ENCODE results near the gene ERICH6B.

The ERICH6B gene

DNA sequence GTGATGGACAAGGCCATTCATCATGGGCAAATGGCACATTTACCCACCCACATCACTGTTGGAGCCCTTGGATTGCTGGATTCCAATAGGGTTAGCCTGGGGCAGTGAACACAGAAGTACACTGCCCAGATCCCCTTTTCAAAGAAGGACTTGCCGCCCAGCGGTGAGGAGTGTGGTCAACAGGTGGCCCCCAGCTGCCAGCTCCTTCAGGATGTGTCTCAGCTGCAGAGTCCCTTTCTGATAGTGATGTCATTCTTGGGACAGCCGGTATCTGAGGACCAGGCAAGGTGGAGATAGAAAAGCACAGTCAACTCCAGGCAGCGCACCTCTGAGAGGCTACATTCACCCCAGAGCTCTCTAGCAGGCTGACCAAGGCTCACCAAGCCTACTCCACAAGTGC, 16.9 kb downstream of the ERICH6B start:
- DNase-seq = no peak

DNA sequence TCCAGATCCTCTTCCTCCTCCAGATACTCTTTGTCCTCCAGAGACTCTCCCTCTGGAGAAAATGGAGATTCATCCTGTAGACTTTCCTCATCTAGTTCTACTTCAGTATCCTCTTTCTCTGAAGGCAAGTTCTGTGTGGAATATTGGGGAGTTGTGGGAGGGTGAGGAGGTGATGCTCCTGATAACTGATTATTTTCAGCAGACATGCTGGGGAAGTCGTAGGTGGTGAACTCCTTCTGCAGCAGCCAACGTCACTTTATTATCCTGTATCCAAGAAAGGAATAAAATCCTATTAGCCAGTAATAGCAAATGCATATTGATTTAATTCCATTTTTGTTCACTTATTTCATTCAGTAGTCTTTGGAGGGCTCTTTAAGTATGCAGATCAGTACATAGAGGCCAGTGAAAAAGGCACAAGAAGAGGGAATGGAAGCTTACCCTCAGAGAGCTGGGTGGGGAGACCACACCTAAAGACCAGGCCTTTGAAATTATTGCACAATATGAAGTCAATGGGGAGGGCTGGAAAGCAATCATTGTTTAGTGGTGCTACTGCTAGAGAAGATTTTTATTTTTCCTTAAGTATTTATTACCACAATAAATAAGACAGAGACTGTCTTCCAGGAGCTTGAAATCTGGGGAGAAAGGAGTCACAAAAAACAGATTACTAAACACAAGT, 18.6 kb downstream of the ERICH6B start:
- DNase-seq = no peak

DNA sequence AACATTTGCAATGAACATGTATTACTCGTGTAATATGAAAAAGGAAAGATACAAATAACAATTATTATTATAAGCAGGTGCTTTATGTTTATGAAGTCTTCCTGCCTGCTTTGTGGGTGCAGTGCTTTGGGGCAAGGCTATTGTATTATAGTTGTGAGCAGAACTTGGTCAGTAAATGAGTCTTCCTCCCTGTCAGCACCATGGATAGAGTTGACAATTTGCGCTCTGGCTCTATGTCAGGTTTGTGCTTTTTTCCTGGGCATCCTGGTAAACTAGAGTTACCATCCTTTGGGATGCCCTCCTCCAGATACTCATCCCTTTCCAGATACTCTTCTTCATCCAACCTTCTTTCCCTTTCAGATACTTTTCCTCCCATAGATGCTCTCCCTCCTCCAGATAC, 19.6 kb downstream of the ERICH6B start:
- no peak for DNase-seq

DNA sequence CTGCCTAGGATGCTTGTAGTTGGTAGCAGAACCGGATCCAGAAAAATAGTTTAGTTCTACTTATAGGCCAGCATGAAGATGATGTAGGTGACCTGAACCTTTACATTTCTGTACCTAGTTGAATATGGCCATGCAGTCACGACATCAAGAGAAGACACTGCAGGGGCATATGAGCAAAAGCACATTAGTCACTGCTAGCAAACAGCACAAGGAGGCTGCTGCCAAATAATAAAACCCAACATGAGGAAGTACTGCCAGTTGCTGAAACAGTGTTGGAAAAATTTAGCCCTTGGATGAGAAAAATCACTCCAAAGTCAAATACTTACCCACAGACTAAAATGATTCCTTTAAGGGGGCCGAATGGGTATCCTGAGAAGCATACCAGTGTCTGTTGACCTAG, 20.8 kb downstream of the ERICH6B start:
- DNase-seq = no peak

DNA sequence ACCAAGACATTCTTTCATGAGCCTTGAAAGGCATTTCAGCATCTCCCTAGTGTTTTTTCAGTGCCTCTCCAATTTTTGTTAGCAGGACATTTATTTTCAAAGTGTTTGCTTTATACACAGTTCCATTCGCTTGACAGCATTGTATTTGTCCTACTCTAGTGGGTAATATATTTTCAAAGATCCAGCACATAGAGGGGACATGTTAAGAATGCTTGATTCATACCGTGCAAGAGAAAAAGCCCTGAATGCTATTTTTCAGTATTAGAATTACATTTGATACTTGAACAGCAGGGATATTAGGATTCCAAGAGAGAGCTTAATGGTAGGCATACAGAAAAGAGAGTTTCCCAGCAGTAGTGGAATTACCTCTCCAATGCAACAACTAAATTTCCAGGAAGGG, 21.3 kb downstream of the ERICH6B start:
- DNase-seq = no peak

DNA sequence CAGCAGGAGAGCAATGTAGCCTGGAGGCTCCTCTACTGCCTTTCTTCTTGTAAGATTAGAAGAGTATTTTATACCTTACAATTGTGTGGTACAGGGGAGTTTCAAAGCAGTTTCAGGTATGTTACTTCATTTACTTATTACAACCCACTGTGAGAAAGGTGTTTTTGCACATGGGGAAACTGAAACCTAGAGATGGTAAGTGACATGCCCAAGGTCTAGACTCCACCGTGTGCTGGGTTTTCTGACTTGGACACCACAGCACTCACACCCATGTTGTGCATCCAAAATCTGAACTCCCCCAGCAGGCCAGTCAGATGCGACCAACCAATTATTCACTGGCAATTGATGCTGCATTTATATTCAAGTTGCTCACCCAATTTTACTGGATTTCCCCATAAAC, 22.8 kb downstream of the ERICH6B start:
- no peak for DNase-seq

DNA sequence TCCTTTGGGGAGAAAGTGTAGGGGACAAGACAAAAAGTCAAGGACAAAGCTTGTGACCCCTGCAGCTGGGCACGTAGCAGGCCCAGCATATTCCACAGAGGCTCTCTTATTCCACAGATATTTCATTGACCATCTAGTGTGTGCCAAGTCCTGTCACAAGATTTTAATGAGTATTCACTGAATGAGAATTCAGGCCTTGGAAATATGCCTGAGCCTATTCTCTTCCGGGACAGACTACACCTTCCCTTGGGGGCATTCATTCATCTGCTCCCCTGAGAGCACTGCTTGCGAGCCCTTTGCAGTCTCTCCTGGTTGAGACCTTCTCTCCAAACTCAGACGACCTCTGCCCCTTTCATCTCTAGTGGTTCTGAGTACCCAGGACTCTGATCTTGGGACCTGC, 25.5 kb downstream of the ERICH6B start:
- no peak for DNase-seq

DNA sequence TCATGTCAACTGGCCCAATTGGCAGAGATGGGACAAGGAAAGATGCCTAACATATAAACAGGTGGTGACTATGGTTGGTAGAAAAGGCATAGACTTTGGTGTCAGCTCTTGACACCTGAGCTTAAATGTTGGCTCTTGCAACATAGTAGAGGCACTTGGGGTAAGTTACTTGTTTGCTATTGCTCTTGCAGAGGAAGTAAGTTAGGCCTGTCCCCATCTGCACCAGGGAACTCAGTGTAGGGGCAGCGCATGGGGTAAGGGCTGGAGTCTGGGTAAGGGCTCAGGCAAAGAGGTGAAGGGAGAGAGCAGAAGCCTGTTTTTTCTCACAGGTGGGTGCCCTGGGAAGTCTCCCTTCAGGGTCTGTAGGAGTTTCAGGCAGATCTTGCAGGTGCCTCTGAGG, 27.6 kb downstream of the ERICH6B start:
- no peak for DNase-seq

DNA sequence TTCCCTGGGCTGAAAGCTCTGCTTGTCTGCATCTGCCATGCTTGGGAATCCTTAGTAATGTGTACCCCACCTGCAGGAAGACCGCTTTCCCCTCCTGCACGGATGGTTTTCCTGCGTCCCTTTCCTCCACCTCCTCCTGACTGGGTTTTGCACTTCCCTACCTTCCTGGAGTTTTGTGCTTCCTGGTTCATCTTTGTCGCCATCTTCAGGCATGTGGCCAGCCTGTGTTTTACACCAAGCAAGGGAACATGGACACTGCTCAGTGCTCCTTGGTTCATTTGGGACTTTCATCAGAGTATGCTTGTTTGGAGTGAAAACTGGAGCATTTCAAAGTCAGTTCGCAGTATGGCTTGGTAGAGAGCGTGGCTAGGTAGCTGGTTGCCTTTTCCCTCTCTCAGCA, 30.7 kb downstream of the ERICH6B start:
- DNase-seq = no peak

DNA sequence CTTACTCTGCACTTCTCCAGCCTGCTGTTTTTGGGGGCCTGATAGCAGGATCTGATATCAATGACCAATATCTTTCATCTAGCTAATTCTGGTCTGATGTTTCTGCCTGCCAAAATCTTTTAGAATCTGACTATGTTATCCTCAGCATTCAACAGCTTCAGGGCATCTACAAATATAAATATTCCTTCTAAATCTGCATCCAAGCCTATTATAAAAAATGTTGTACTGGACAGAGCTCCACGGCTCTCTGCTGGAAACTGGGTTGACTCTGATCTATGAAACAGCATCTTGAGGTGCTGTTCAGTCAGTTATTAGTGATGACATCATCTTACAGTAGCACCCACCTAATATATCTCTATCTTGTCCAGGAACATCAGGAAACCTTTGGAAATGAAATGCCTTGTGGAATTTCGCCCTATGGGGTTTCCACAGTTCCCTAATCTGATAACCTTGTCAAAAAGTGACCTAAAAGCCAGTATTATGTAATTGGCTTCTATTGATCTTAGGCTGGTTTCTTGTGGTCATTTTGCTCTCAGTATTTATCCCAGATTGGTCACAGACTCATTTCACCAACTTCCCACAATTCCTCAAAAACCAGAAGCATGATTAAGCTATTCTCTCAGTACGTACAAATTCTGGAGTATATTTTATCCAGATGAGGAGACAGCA, 33.0 kb downstream of the ERICH6B start:
- no peak for DNase-seq

DNA sequence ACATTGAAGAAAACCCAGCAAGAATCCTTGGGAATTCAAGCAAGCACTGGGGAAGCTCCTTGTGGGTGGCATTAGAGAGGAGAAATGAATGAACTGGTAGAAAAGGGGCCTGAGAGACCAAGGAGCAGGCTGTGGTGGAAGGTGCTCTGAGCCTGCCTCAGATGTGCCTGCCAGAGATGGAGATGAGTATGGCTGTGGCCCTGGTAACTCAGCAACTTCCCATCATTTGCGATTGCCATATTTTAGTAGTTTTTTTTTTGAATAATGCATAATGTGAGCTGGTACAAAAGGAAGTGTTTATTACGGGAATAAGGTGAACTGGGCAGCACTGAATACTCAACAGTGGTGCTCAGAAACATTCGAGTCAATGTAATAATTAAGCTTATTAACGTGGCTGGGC, 39.1 kb downstream of the ERICH6B start:
- DNase-seq = no peak

DNA sequence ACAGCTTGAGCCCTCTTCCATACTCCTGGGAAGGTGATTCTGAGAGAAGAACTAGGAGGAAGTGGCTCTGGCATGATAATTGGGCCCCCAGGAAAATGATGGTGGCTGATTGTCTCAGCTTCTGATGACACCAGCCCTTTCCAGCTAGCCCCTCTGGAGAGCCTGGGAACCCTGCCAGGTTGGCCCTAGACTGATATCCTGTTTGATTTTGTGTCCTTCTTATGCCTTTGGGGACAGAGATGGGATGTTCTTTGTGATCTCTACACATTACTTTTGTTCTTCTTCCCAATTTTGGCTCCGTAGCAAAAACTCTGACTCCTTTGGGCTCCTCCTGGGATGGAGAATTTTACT, 39.7 kb downstream of the ERICH6B start:
- no peak for DNase-seq

DNA sequence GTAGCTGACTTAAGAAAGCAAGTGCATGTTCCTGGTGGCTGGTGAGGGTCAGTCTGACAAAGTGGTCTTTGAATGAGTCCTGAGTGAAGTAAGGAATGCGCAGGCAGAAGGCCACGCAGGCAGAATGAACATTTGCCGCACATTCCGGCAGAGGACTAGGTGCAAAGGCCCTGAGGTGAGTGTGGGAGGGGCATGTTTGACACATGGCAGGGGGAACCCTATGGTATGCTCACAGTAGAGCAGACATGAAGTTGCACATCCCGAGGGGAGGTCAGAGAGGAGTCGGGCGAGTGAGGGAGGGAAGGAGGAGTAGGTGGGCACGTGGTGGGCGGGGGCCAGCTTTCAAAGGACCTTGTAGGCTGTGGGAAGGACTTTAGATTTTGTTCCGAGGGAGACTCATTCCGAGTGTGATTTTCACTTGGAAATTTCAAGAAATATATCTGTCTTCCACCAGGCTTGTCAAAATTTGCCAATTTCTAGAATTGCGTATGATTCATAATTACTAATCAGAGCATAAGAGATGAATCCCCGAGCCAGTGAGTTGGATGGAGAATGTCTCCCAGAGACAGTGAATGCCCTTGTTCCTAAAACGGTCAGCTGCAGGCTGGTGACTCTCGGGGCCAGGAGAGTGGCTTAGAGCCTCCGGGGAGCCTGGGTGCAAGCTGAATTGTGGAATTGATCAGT, 40.3 kb downstream of the ERICH6B start:
- no peak for DNase-seq

DNA sequence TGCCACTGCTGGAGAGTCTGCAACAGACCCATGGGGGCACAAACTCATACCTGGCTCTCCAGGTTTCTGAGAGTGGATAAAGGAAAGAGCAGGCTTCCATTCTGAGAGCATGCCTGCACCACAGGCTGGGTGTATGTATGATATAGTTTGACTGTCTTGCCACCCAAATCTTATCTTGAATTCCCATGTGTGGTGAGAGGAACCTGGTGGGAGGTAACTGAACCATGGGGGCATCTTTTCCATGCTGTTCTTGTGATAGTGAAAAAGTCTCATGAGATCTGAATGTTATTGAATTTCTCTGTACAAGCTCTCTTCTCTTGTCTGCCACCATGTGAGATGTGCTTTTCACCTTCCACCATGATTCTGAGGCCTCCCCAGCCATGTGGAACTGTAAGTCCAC, 50.2 kb downstream of the ERICH6B start:
- DNase-seq = no peak

DNA sequence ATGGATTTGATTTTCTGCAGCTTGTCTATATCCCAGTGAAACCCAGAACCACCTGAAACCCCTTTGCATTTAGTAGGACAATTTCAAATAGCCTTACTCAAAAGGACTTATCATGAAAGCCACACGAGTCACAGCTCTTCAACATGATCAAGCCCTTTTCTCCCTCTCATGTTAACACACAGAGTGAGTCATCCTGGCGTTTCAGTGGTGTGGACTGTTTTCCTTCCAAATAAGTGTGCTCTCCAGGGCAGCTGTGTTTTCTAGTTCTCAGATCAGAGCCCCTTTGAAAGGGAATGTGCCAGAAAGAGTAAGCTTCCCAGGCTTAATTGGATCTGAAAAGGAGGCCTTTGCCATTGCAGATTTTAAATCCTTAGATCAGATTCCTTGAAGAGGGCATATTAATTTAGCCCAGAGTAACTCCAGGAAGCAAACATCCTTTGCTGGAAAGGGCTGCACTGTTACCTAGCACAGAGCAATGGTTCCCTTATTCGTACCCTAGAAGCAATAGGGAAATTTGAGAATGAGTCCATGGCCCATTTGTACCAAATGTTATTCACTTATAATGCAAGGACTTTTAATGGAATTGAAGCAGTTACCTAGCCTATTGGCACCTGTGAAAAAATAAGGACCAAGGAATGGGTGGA, 51.3 kb downstream of the ERICH6B start:
- no peak for DNase-seq

DNA sequence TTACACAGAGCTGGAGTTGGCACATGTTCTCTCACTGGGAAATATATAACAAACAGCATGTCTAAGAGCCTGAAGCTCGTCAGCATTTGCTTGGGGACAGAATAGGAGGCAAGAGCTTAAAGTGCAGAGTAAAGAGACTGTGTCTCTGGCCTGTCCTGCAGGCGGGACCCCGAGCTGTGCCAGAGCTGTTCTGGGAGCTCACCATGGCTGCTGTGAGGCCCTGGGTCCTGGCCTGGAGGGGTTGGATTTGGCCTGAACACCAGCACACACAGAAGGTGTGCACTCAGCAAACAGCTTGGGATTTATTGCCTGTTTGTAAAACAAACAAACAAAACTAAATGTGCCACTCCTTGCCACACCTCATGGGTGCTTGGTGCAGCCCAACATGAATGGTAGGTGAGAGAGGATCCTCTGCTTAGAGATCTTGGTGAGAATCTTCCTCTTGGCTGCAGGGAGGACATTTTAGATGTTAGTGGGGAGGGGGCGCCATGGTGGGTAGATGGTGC, 60.9 kb downstream of the ERICH6B start:
- DNase-seq = no peak

DNA sequence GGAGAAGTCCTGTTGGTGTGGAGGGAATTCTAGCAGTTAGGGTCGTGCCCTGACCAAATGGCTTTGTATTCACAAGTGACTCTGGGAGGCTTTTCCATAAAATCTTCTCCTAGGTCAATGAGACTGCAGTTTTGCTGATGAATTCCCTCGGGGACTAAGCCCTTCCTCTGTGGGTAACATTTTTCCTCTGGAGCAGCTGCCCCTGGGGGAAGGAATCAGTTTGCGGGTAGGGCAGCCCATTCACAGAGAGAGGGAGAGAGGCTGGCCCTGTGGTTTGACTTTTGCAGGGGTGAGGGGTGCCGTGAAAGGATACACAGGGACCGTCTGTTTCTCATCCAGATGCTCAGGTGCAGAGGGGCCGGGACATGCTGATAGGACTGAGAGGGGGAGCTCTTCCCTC, 67.3 kb downstream of the ERICH6B start:
- no peak for DNase-seq

DNA sequence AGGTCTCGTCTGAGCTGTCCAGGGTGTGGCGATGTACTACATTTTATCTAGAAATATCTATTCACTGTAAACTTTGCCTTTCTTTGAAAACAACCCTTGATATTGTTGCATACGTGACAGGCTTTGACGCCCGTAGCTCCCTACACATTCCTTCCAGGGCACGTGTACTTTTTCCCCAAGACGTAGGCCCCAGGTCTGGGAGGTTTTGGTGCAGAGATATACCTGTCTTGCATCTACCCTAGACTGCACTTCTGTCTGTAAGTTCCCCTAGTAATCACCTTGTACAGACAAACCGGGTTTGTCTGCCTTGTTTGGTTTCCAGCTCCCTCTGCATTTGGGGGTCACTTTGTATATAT, 69.2 kb downstream of the ERICH6B start:
- DNase-seq = no peak

DNA sequence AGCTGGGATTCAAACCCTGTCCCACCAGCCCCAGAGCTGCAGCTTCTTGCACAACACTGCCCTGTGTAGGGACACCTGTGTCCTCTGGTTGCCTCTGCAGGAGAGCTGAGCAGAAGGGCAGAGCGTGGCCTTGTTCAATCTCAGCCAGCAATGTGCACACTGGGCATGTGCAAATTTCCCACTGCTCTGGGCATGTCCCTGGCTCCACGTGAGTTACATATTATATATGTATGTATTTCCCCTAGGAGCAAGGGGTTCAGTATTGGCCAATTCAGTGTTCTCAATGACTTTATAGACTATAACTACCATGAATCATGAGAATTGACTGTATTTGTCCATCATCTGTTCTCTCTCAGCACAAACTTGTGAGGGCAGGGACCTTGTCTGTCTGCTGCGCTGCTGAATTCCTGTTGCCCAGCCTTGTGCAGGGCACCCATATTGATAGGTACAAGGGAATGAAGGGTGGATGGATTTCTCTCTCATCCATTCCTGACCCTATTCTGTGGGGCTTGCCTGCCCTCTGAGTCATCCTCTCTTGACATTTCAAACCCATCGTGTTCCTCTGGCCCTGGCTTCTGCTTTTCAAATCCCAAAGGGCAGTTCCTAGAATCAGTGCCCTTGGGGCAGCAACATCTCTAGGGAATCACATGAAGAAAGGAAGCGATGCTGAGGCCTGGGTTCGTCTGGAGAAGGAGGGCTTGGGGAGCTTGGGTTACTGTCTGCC, 69.7 kb downstream of the ERICH6B start:
- no peak for DNase-seq

DNA sequence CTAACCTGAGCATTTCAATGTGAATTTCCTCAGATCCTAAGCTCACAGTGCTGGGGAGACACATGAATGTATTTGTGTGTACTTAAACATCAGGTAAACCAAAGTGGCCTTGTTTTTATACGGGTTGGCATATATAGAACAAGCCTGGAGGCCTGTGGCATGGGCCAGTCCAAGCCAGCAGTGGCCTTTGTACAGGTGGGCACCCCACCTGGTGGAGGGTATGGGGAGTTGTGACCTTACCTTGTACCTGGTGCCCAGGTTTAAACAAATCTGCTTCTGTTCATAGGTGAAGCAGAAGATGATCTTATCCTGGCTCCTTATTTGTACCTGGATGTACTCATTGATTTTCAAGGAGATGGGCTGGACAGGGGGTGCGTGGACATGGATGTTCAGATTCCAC, 71.0 kb downstream of the ERICH6B start:
- DNase-seq = no peak

DNA sequence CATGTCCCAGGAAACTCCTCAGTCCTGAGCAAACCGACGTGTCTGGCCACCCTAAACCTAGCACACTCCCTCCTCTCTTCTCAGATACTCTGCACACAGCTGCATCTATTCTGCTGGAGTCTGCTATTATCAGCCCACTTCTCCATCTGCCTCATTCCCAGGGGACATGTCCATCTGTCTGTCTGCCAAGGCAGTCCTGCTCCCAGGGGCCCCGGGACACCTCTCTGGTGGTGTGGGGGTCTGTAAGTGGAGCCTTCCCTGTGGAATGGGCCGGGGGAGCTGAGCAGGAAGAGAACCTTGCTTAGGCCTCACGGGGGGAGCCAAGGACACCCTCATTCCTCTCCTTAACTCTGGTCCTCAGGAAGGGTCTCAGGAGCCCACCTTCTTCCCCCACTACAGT, 72.7 kb downstream of the ERICH6B start:
- DNase-seq = no peak

DNA sequence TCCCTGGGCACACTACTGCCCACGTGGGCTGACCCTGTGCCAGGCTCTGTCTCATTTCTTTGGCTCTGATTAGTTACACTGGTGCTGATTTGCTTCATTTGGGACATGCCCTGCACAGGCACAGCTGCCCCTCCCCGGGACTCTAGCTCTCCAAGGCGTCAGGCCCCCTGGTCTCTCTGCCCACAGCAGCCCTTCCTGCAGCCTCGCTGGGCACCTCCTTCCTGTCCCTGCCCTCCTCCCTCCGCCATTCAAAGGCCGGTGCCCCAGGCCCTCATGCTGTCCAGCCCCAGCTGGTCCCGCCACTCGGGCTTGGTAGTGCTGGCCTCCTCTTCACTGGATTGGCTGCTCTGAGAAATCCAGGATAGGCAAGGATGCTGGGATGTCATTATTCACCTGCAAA, 73.1 kb downstream of the ERICH6B start:
- DNase-seq = no peak

DNA sequence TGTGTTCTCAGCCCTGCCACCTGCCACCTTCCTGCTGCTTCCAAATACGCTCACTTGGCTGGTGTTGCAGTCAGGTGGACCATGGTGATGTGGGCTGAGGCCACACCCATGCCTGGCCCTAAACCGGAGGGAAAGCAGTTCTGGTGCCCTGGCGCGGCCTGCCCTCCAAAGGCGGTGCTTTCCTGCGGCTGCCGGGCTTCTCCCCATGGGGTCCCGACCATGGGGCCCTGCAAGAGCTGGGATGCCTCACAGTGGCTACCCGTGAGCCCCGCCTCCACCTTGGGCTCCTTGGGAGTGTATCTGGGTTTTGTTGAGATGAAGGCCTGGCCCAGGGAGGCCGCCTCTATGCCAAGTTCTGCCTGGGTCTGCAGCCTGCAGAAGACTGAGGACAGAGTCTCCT, 73.7 kb downstream of the ERICH6B start:
- no peak for DNase-seq

All from activated naive CD4-positive, alpha-beta T cell treated with anti-CD3 and anti-CD28 coated beads, Interleukin-2, amount 50 U/mL, for 16 hours (primary cell).